Endothelial cell of umbilical vein (primary cell): ENCODE data around the gene CACHD1. TPM values are rescaled to one million over a fixed set of nuclear protein-coding genes. Genes with fewer than 3 reads are reported as not detected.

Experiments used
- BruUV-seq: library from RNA; stranded (reverse); fragments of 400-500 nt; replicated peaks from 2 replicates; lab custom pipeline; 2021; lab: Mats Ljungman, UMichigan
- CTCF ChIA-PET: fragments of 300-600, 350-600 bp; sonication (Branson Sonifier 250); formaldehyde crosslinking; loops from one replicate; lab custom pipeline; 2021; ENCODE audit warnings: antibody characterized with exemption, inconsistent platforms; lab: Charles Lee
- POLR2A ChIA-PET: fragments of 300-600, 350-600 bp; sonication (Branson Sonifier 250); formaldehyde crosslinking; loops from one replicate; lab custom pipeline; 2021; ENCODE audit warnings: antibody characterized with exemption, inconsistent platforms; lab: Charles Lee
- DNase-seq: peaks from one replicate; pipeline ENCODE4 v3.0.0-alpha.2; 2011; ENCODE audit warnings: low read depth, low spot score
- FAIRE-seq: peaks from 2 replicates; lab custom pipeline; 2011; peaks lifted over from hg19 to GRCh38; lab: Jason Lieb, UNC
- H2AFZ ChIP-seq: 2 replicates; pipeline ENCODE4 v1.6.0; 2012; ENCODE audit warnings: low read depth, low read length, control low read depth, inconsistent platforms
- H3K27ac ChIP-seq: 2 replicates; pipeline ENCODE4 v1.5.1; 2011; ENCODE audit warnings: low read depth, mild to moderate bottlenecking, control low read depth, low read length, moderate library complexity; ENCODE audit not compliant: insufficient read depth
- H3K27me3 ChIP-seq, 2 experiments: 2 replicates each; pipeline versions ENCODE4 v1.6.0 to v1.6.1; 2011; ENCODE audit warnings: low read length in 2 of 2, mixed read lengths in 1 of 2; ENCODE audit not compliant: control insufficient read depth in 2 of 2, insufficient read depth in 2 of 2
- H3K36me3 ChIP-seq, 2 experiments: 2 replicates in 1 of 2; 3 replicates in 1 of 2; pipeline ENCODE4 v1.5.1; 2011; ENCODE audit warnings: low read length in 2 of 2, mild to moderate bottlenecking in 1 of 2, moderate library complexity in 1 of 2; ENCODE audit not compliant: control insufficient read depth in 2 of 2, insufficient read depth in 2 of 2; ENCODE audit errors: extremely low read depth in 1 of 2
- H3K4me1 ChIP-seq: 3 replicates; pipeline ENCODE4 v1.5.1; 2011; ENCODE audit warnings: mild to moderate bottlenecking, low read length; ENCODE audit not compliant: control insufficient read depth, insufficient read depth; ENCODE audit errors: extremely low read depth
- H3K4me2 ChIP-seq: 2 replicates; pipeline ENCODE4 v1.6.1; 2011; ENCODE audit warnings: low read length, control low read depth, mixed read lengths; ENCODE audit not compliant: insufficient read depth
- H3K4me3 ChIP-seq, 3 experiments: fragments of 200-600 bp in 1 of 3; sonication (generic), shearing (Covaris generic) in 1 of 3; replicated peaks in 1 of 3; 2 replicates each; pipeline ENCODE4 v1.5.1; 2011 to 2016; ENCODE audit warnings: control low read depth in 3 of 3, low read length in 3 of 3, mild to moderate bottlenecking in 2 of 3, inconsistent platforms in 1 of 3, low read depth in 1 of 3, moderate library complexity in 1 of 3; ENCODE audit not compliant: insufficient read depth in 1 of 3
- H3K79me2 ChIP-seq: 2 replicates; pipeline ENCODE4 v1.6.0; 2012; ENCODE audit warnings: low read length, inconsistent platforms; ENCODE audit not compliant: control insufficient read depth, insufficient read depth
- H3K9ac ChIP-seq: replicated peaks from 2 replicates; pipeline ENCODE3; 2011; ENCODE audit warnings: low read length, control low read depth; ENCODE audit not compliant: insufficient read depth; ENCODE audit errors: extremely low read depth
- H3K9me1 ChIP-seq: replicated peaks from 3 replicates; pipeline ENCODE4 v1.6.0; 2011; ENCODE audit warnings: mild to moderate bottlenecking, low read length; ENCODE audit not compliant: control insufficient read depth, insufficient read depth; ENCODE audit errors: extremely low read depth
- H3K9me3 ChIP-seq: replicated peaks from 2 replicates; pipeline ENCODE4 v1.5.1; 2012; ENCODE audit warnings: low read length, inconsistent platforms; ENCODE audit not compliant: control insufficient read depth, insufficient read depth
- H4K20me1 ChIP-seq: replicated peaks from 2 replicates; pipeline ENCODE3; 2011; ENCODE audit warnings: mild to moderate bottlenecking, low read length; ENCODE audit not compliant: control insufficient read depth, insufficient read depth; ENCODE audit errors: extremely low read depth
- EZH2 ChIP-seq: IDR thresholded peaks from 2 replicates; pipeline ENCODE4 v1.6.1; 2012; ENCODE audit warnings: borderline replicate concordance, low read depth, mild to moderate bottlenecking, moderate library complexity, low read length, inconsistent platforms; ENCODE audit not compliant: severe bottlenecking
- FOS ChIP-seq: IDR thresholded peaks from 2 replicates; pipeline ENCODE4 v1.6.1; 2011; ENCODE audit warnings: mild to moderate bottlenecking, low read length, moderate library complexity, borderline replicate concordance; ENCODE audit not compliant: insufficient read depth
- GATA2 ChIP-seq: IDR thresholded peaks from 2 replicates; pipeline ENCODE4 v1.7.0; 2011; ENCODE audit warnings: low read depth, mild to moderate bottlenecking, moderate library complexity, mixed read lengths, low read length; ENCODE audit not compliant: insufficient read length, insufficient read depth
- JUN ChIP-seq: IDR thresholded peaks from 2 replicates; pipeline ENCODE4 v1.6.1; 2011; ENCODE audit warnings: borderline replicate concordance, low read depth; ENCODE audit not compliant: insufficient read length, insufficient read depth
- MYC ChIP-seq: IDR thresholded peaks from one replicate; pipeline ENCODE4 v1.6.1; 2011; ENCODE audit warnings: mild to moderate bottlenecking, low read depth, low read length
- POLR2A ChIP-seq: IDR thresholded peaks from 2 replicates; pipeline ENCODE4 v1.6.1; 2012; ENCODE audit warnings: low read depth, mild to moderate bottlenecking, control low read depth, low read length
- POLR2AphosphoS5 ChIP-seq: IDR thresholded peaks from 2 replicates; pipeline ENCODE4 v1.6.1; 2012; ENCODE audit warnings: low read depth, mild to moderate bottlenecking, control low read depth, low read length, moderate library complexity; ENCODE audit not compliant: insufficient read depth
- dilution Hi-C: fragments of 300-500 bp; cut with MboI; formaldehyde crosslinking; loops from one replicate; pipeline ENCODE4 v1.15.0; 2019; ENCODE audit warnings: low sequenced_read_pairs; ENCODE audit not compliant: extremely low pct_ligation_motif_present
- intact Hi-C: fragments of 100-400 bp; cut with micrococcal nuclease; formaldehyde crosslinking; loops from one replicate; pipeline ENCODE4 v1.10.0; 2022
- polyA plus RNA-seq, 4 experiments: library from polyadenylated mRNA; depleted of rRNA in 3 of 4; stranded (reverse) in 3 of 4; unstranded in 1 of 4; fragments of >200 nt; gene quantifications; 2 replicates each; pipeline versions ENCODE4 v1.2.1 to v1.2.3, GENCODE V29; 2011 to 2012; ENCODE audit warnings: missing spikeins in 1 of 4
- total RNA-seq: library from RNA; stranded (reverse); gene quantifications from 2 replicates; pipeline ENCODE4 v1.2.3, GENCODE V29; 2021
- TF ChIP-seq, protein P1 (sequence below), 2 donors: IDR thresholded peaks; 1 replicate in 1 of 2; 2 replicates in 1 of 2; pipeline ENCODE4 v1.5.1; 2011; ENCODE audit warnings: low read length in 2 of 2, mild to moderate bottlenecking in 2 of 2, moderate library complexity in 2 of 2, control low read depth in 1 of 2, inconsistent platforms in 1 of 2, low read depth in 1 of 2; ENCODE audit not compliant: insufficient read depth in 1 of 2; ENCODE audit errors: extremely low read depth in 1 of 2
- TF ChIP-seq, protein P2 (sequence below): IDR thresholded peaks from 2 replicates; pipeline ENCODE4 v1.6.1; 2011; ENCODE audit not compliant: insufficient read depth, insufficient read length

The CACHD1 gene
- total and polyA plus RNA-seq, 2 donors (not counting 3 experiments of a cell fraction or from before 2014, with no cell fraction given): 3.6 to 9.3 TPM

DNA sequence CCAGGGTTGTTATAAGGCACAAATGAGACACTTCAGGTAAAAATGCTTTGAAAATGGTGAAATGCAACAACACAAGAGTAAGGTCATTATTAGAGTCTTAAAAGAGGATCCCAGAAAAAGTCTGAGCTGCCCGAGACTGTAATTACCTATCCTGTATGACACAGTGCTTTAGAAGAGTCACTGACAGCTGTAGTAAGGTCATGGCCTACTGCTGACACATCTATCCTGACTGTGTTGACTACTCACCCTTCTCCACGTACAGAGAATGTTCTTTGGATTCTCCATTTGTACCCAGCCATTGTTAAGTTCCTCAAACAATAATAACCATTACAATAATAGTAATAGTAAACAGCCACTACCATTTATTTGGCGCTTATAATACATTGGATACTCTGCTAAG is 104.4 kb downstream of the CACHD1 start:
- Histone ChIP-seq H4K20me1 (no peaks in the 10 kb centered on the region), H3K36me3 (no peaks in the 10 kb centered on the region), H3K9me3 (no peaks in the 10 kb centered on the region), H3K27me3 (no peaks in the 10 kb centered on the region), H3K4me1 (no peaks in the 10 kb centered on the region), H3K27ac (no peak overlapping the region), H3K9me1 (no peaks in the 10 kb centered on the region), H2AFZ (no peak overlapping the region), H3K79me2 (no peaks in the 10 kb centered on the region), H3K4me2 (no peak overlapping the region), H3K4me3 (no peak overlapping the region), H3K9ac (no peak overlapping the region)
- no TSS peak for BruUV-seq
- DNase-seq (no peak), FAIRE-seq (no peak)
- TF ChIP-seq POLR2A: no peak
- TF ChIP-seq FOS: peak; percentile 33
- dilution Hi-C loops (no loop called here), intact Hi-C loops (no loop called here)
- CTCF ChIA-PET: interaction anchor here (1.0 to 1.2 kb wide), 2 partner anchors 8 to 43 kb away, joined by 3 read pairs; no protein-coding TSS in a partner anchor
- POLR2A ChIA-PET: no interaction called here

DNA sequence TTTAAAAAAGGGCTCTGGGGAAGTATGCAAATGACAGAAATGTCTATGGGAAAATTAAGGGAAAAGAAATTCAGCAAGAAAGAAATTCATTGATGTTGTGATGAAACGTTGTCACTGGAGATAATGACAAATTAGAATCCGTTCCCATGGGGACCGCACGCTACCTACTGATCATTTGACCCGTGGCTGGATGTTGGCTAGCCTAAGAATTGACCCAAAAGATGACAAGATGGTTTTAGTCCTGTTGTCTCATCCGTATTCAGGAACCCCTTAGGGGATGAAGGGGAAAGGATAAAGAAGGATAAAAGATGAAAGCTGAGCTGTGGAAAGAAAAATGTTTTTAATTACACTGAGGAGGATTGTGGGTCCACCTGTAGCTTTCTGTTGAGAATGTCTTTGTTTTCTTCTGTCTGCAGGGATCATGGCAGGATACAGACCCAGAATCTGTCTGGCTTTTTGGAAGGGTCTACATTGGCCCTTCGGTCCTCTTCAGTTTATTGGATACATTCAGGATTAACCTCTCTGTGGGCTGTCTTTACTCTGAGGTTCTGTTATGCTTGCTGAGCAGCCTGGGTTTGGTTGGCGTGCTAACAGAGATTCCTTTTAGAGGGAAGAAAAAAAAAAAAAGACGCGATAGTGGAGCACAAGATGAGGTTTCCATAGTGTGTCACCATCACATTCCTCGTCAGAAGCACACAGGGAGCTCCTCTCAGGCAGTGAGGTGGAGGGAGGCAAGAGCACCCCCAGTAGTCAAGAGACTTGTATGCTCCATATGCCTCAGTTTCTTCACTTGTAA is 106.2 kb downstream of the CACHD1 start:
- FAIRE-seq: no peak
- Histone ChIP-seq H3K36me3 (no peaks in the 10 kb centered on the region), H3K9me3 (no peaks in the 10 kb centered on the region), H2AFZ (no peak overlapping the region), H3K4me2 (no peak overlapping the region), H3K27me3 (no peaks in the 10 kb centered on the region), H3K9me1 (no peaks in the 10 kb centered on the region), H3K9ac (no peak overlapping the region), H3K4me1 (no peaks in the 10 kb centered on the region), H3K79me2 (no peaks in the 10 kb centered on the region), H3K4me3 (no peak overlapping the region), H3K27ac (no peak overlapping the region), H4K20me1 (no peaks in the 10 kb centered on the region)
- TF ChIP-seq POLR2A (no peak), GATA2 (no peak), MYC (no peak), FOS (no peak), JUN (no peak), EZH2 (no peak), POLR2AphosphoS5 (no peak)
- TF ChIP-seq, protein P1, sequence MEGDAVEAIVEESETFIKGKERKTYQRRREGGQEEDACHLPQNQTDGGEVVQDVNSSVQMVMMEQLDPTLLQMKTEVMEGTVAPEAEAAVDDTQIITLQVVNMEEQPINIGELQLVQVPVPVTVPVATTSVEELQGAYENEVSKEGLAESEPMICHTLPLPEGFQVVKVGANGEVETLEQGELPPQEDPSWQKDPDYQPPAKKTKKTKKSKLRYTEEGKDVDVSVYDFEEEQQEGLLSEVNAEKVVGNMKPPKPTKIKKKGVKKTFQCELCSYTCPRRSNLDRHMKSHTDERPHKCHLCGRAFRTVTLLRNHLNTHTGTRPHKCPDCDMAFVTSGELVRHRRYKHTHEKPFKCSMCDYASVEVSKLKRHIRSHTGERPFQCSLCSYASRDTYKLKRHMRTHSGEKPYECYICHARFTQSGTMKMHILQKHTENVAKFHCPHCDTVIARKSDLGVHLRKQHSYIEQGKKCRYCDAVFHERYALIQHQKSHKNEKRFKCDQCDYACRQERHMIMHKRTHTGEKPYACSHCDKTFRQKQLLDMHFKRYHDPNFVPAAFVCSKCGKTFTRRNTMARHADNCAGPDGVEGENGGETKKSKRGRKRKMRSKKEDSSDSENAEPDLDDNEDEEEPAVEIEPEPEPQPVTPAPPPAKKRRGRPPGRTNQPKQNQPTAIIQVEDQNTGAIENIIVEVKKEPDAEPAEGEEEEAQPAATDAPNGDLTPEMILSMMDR (IDR thresholded peaks at IDR 0.05; ENCODE audit: extremely low read depth in 1 of 2, insufficient read depth in 1 of 2, low read depth in 1 of 2, low read length in 2 of 2): no peak
- TF ChIP-seq, protein P2, sequence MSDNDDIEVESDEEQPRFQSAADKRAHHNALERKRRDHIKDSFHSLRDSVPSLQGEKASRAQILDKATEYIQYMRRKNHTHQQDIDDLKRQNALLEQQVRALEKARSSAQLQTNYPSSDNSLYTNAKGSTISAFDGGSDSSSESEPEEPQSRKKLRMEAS: no peak
- no TSS peak for BruUV-seq
- POLR2A ChIA-PET: no interaction called here
- intact Hi-C loops (no loop called here), dilution Hi-C loops (no loop called here)
- no peak for DNase-seq
- CTCF ChIA-PET: interaction anchor here (0.7 to 2.8 kb wide), 2 partner anchors 8 to 245 kb away, joined by 3 to 10 read pairs; no protein-coding TSS in a partner anchor
